GM21825 (cell line): ENCODE data around the gene HOXC11.

ENCODE experiments used
- ATAC-seq: cut with Tn5 transposase; IDR thresholded peaks from one replicate; pipeline ENCODE4 v1.9.1; 2021; ENCODE audit warnings: mild to moderate bottlenecking, moderate library complexity; ENCODE audit not compliant: unreplicated experiment

The HOXC11 gene

DNA sequence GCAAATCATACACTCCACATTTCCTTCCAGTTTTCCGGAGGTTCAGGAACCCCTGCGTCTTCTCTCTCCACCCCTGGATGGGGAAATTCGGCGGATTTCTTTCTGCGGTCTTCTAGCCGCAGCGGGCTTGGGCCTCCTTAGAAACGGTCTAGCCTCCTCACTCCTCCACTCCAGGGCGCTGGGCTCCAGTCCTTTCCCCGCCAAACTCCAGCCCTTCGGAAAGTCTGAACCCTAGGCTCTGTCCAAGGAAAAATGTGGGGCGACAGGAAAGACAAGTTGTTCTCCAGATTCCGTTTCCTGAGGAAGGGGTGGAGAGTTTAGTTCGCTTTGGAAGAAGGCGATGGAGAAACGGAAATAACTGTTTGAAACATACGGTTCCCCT, 10.6 kb downstream of the HOXC11 start:
- ATAC-seq, result no peak

DNA sequence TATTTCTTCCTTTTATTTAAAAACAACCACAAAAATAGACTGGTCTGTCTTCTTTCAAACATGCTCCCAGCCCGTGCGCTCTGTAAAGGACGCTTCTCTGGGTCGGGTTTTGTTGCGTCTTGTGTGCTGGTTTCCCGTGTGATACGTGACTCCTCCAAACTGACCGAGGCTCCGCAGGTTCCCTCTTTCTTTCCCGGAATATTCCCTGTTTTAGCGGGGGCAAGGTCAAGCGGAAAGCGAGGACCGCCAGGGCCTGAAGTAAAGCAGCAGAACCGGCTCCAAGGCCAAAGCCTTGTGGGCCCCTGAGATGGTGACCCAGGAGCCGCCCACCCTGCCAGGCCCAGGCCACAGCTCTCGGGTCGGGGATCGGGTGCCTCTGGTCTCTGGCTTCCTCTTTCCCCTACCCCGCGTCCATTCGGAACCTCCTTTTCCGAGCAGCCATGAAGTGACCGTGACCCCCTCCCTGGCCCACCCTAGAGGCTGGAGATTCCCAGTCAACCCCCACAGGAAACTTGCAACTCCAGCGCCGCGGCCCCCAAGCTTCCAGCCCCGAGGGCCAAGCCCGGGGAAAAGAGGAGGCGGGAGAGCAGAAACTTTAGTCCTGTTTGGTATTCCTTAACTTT, 11.1 kb downstream of the HOXC11 start:
- ATAC-seq, result no peak

DNA sequence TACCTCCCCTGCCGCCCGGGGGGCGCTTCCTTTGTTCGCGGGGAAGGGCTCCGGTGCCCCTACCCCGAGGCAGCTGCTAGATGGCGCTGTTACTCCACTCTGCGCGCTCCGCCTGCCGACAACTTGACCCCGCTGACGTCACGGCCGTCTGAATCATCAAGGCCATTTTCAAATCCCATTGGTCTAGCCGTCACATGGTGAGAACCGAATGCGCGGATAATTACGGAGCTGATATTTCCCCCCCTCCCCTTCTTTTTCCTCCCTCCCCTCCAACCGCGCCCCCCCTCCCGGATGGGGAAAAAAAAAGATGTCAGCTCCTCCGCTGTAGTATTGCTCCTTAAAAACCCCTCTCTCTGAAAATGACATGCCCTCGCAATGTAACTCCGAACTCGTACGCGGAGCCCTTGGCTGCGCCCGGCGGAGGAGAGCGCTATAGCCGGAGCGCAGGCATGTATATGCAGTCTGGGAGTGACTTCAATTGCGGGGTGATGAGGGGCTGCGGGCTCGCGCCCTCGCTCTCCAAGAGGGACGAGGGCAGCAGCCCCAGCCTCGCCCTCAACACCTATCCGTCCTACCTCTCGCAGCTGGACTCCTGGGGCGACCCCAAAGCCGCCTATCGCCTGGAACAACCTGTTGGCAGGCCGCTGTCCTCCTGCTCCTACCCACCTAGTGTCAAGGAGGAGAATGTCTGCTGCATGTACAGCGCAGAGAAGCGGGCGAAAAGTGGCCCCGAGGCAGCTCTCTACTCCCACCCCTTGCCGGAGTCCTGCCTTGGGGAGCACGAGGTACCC, 12.2 kb downstream of the HOXC11 start, which contains the start of gene HOXC10:
TSS of gene HOXC10 (plus strand) at position 246 of the 791 bp plus-strand sequence. CDS start at position 360, 114 bp downstream.
- no peak for ATAC-seq

DNA sequence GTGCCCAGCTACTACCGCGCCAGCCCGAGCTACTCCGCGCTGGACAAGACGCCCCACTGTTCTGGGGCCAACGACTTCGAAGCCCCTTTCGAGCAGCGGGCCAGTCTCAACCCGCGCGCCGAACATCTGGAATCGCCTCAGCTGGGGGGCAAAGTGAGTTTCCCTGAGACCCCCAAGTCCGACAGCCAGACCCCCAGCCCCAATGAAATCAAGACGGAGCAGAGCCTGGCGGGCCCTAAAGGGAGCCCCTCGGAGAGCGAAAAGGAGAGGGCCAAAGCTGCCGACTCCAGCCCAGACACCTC, 12.7 kb downstream of the HOXC11 start:
- no peak for ATAC-seq

DNA sequence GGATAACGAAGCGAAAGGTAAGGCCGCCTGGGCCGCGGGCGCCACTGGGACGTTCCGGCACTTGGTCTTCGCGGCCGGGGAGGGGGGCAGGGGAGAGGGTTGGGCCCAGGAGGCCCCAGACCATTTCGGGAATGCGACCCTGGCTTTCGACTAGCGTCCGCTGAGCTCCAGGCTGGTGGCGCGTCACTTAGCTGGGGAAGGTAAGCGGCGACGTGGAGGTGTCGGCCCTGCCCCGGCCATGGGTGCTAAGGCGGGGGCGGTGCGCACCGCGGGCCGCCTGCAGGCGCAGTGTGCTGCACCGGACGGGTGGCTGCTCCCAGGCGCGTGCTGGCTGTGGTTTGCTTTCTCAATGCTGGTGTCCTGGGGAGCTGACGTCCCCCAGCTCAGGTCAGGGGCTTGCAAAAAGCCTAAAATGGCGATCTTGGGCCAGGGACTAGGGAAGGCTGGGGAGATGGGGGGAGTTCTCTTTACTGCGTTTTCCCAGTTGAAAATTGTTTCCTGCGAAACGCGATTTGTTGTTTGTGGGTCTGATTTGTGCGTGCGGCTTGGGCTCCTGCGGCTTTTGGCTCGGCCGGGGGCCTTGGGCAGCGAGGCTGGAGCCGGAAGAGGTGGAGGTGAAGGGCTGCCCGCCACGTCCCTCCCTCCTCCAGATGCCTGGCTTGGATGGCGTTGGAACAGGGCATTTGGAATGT, 13.2 kb downstream of the HOXC11 start:
- ATAC-seq, result no peak

DNA sequence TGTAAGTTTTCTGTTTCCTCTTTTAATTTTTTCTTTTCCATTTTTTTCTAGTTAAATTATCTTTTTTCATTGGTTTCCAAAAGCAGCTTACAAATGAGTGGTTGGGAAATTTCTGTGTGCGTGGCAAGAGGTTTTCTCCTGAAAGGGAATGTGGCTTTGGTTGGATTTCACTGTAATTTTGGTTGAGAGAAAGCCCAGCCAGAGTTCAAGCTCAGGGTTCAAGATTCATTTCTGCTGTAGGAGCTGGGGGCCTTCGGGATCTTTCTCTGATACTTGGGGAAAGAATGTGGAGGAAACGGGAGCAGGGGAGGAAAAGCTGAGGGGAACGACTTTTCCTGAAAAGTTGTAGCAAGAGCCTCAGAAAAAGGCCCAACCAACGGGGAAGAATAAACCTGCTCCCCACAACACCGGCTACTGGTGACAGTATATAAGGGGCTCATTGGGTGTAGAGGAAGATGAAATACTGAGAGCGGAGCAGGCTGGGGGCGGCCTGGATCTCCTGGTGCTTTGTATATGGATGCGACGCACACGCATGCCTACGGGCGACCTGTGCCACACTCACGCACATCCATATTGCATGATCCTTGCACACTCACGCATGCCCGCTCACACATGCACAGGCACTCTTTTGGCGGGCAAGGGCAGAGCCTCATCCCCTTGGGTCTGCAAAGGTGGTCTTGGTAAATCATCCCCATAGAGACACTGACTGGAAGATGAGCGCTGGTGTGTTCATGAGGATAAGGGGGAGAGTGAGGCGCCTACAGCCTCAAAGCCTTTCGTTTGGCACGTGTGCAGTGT, 14.0 kb downstream of the HOXC11 start:
- no peak for ATAC-seq

DNA sequence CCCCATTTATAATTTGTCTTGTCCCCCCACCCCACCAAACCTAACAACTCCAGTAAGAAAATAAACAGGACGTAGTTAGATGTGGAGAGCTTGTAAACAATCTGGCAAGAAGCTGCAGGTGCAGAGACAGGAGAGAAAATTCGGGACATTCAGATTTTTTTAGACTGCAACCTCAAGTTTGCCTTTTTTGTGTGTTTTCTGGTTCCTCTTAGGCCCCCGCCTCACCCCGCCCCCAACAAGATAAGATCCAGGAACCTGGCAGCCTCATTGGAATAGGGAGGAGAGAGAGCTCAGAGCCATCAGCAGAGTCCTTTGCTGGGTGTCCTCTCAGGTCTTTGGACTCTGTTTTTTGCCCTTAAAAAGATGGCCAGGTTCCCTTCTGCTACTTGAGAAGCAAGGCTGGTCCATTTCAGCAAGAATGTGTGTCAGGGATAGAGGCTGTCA, 14.9 kb downstream of the HOXC11 start:
- ATAC-seq, result no peak

DNA sequence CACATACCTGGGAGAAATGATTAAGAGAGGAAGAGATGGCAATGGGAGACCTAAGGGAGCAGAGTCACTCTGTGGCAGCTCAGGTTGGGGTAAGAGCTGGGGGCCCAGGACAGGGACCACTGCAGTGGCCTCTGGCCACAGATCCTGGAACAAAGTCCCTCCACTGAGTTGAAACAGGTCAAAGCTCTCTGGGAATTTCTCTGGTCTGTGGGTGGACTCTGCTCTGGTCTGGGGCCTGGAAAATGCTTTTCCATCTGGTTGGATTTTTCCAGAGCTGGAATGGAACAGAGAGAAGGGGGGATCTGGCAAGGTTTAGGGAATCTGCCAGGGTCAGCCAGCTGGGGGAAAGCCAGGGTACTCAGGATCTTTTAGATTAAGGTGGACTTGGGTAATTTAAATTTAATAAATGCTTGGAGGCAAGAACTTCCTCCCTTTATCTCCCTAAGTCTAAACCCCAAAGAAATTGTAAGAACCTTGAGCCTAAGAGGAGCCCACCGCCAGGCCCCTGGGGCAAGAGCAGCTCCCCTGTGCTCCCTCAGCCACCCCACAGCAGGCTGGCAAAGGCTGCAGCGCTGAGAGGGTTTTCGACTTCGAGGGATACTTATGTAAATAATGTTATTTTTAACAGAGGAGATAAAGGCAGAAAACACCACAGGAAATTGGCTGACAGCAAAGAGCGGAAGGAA, 15.8 kb downstream of the HOXC11 start:
- ATAC-seq, result no peak

DNA sequence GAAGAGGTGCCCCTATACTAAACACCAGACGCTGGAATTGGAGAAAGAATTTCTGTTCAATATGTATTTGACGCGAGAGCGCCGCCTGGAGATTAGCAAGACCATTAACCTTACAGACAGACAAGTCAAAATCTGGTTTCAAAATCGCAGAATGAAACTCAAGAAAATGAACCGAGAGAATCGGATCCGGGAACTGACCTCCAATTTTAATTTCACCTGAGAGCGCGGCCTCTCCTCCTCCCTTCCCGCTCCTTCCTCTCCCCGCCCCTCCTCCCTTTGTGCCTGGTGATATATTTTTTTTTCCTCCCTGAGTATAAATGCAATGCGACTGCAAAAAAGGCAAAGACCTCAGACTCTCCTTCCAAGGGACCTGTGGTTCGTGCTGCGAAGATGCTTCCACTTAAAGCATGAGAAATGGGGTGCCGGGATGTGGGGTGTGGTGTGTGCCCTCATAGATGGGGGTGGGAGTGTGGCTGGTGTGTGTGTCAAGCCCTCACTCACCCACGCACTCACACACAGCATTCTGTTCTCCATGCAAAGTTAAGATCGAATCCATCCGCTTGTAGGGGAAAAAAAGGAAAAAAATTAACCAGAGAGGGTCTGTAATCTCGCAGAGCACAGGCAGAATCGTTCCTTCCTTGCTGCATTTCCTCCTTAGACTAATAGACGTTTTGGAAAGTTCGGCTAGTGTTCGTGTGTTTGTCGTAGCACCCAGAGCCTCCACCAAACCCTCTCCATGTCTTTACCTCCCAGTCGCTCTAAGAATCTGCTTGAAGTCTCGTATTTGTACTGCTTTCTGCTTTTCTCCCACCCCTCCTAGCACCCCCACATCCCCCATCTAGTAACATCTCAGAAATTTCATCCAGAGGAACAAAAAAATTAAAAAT, 16.5 kb downstream of the HOXC11 start:
- no peak for ATAC-seq

DNA sequence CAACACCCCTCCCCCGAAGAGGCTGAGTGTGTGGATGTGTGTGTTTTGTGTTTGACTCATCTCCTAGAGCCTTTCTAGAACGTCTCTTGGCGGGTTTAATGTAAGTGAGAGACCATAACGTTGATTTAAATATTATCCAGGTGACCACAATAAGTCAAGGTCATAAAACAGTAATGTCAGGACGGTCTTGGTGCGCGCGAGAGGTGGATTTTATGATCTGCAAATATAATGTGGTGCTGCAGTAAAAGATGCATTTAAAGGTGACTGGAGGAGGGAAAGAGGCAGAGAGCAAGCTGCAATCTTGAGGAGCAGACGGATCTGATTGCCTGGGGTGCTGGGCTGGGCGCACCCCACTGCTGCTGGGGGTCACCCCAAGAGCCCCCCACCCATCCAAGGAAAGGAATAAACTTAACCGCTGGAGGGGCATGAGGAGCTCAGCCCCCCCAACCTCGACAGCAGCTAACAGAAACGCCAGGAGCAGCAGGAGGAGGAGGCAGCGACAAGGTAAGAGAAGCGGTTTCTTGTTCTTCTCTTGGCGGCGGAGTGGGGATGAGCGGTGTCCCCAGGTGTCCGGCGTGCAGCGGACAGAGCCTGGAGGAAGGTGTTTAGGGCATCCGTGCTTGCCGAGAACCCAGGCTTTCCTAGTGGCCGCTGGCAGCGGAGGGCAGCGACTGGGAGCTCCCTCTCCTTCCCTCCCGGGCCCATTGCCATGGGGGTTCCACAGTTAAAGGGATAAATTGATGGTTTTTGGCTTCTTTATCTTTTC, 17.6 kb downstream of the HOXC11 start:
- no peak for ATAC-seq

DNA sequence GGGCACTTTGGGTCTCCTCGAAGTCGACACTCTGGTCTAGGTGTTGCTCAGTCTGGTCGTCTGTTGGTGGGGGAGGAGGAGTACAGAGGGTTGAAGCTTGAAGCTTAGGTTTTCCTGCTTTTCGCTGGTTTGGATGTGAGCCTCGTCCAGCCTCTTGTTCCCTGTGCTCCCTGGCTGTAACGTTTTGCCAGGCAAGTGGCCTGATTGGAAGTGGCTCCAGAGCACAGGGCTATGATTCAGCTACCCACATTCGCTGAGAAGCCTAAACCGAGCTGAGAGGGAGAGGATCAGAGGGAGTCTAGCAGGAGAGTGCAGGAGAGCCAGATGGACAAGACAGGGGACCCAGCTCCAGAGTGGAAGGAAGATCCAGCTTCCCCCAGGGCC, 18.1 kb downstream of the HOXC11 start:
- no peak for ATAC-seq

DNA sequence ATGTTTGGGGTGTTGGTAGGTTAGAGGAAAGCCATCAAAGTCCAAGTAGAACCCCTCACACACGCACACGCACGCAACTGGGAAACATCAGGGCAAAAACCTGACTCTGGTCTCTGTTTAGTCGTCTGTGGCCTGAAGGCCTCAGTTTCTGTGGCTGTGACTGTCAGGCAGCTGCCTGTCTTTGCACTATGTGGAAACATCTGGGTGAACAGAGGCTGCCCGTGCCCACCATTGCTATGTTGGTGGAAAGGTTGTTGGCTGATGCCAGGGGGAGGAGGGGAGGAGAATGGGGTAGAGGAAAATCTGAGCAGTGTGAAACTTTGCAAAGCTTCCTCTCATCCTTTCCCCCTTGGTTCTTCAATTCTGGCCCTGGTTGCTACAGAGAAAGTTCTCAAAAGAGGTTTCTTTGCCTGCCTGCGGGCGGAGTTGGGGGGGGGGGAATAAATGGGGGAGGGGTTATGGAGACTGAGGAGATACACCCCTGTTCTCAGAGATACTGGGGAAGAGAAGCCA, 19.5 kb downstream of the HOXC11 start:
- ATAC-seq, result no peak

DNA sequence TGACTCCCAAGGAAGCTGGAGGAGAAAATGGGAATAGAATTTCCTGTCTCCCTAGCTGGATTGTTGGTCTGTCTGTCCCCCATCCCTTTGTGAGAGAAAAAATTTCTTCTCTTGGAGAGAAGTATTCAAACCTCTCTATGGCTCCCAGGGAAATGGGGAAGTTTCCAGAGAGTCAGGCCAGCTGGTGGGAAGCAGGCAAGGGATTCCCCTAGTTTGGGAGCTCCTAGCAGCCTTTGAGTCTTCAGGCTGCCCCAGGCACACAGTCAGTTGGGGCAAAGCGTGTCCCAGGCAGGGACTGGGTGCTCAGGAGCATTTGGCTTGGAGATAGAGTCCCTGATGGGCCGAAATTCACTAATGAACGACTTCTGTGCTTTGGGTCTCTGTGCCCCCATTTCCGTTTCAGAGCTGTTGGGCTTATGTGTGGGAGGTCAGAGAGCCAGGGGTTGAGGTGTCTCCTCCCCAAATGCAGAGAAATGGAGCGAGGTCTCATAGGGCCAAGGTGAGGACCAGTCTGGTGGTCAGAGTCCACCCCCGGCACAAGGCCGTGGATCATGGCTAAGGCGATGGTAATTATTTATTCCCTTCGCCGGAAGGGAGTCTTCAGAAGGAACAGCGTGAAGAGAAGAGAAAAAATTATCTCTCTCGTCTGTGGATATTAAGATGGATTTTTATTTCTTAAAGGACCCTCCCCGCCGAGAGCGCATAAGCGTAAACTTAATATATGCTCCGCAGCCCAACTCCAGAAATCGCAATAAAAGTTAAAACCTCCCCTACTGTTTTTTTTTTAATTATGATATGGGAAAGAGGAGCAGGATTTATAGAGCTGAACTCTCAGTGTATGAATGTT, 20.5 kb downstream of the HOXC11 start:
- ATAC-seq, result no peak

DNA sequence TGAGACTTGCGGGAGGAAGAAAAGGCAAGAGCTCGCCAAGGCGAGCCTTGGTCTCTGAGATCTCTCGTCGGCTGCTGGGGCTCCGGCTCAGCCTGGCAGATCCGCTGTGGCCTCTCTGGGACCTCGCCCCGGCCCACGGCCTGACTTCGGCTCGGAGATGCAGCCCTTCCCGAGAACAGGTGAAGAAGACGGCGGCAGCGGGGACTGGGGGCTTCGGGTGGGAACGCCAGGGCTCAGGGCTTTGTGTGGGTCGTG, 21.0 kb downstream of the HOXC11 start:
- no peak for ATAC-seq

DNA sequence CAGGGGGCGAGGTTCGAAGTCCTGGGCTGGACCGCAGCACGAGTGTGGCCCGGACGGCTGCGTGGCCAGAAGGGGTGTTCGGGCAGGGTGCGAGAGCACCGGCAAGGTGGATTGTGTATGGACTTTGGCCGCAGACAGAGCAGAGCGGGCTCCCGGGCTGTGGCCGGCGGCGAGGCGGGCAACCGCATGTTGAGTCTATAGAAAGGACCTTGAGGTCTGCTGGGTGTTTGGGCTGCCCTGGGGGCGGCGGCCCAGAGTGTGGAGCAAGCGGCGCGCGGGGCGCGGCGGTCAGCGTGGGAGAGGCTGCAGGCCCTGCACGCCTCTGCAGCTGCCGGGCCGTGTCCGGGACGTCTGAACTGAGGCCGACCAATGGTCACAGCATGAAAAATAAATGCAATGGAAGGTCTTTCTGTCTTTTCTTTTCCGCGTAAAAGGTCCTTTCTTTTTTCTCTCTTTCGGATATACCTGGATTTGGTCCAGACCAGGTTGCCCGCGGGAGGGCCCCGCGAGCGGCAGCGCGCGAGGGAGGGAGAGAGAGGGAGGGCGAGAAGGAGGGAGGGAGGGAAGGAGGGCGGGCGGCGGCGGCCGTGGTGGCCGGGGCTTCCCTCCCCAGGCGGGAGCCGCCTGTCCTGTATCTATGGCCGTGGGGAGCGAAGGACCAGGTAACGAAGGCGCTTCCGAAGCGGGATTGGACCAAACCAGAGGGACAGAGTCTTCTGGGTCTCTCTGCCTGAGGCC, 21.5 kb downstream of the HOXC11 start:
- no peak for ATAC-seq

DNA sequence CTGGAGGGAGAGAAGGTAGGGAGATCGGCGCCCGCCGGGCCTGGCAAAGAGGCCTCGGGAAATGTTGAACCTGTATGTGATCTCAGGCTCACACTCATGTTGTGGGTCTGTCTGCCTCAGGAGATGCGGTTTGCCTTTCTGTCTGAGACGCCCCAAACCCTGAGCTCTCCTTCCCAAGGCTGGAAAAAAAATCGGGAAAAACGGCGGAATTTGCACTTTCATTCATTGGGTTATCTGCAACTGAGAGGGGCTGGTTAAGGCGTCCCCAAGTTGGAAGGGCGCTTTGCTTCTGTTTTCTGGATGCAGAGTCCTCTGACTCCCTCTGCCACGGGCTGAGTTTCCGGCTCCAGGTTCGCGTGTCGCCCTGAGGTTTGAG, 22.1 kb downstream of the HOXC11 start:
- no peak for ATAC-seq

DNA sequence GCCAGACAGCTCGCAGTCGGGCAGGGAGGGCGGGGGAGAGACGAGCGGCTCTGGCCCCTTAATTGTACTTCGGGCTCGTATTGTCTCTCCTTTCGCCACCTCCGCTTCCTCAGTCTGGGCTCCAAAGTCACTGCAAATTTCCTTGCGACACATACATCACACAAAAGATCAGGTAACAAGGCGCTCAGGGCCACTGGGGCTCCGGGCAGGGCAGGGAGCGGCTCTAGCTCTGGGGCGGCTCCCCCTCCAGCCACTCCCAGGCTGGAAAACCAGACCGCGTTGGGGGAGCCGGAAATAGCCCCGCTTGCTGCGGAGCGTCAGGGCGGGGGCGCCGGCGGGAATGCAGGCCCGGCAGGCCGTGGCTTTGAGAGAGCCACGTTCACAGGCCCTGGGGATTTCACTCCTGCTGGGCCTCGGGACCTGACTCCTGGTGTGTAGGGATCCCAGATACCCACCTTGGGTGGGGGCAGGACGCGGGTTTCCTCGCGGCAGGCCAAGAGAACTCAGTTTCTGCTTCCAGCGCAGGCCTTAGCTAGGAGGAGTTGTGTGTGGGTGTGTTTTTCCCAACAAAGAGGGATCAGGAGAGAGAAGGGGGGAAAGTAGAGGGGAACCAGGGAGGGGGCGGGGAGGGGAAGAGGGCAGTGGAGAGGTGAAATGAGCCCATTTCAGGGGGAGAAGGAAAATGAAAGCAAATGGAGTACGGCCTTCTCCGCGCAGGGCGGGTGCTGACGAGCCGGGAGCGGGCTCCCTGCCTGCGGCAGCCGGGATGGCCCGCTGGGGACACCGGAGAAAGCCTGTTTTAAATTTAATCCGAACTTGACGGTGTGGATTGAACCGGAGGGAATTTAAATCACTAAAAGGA, 22.7 kb downstream of the HOXC11 start:
- no peak for ATAC-seq
